Suppressor macrophage treated with lipopolysaccharide for 4 hours (primary cell): ENCODE results near the gene CNTFR.

Experiments used
- DNase-seq: peaks from one replicate; pipeline ENCODE4 v3.0.0-alpha.2; 2020

Gene CNTFR

GRCh38 chr9:34570809-34571480, 18.6 kb downstream of the CNTFR start:
- no peak for DNase-seq

DNA sequence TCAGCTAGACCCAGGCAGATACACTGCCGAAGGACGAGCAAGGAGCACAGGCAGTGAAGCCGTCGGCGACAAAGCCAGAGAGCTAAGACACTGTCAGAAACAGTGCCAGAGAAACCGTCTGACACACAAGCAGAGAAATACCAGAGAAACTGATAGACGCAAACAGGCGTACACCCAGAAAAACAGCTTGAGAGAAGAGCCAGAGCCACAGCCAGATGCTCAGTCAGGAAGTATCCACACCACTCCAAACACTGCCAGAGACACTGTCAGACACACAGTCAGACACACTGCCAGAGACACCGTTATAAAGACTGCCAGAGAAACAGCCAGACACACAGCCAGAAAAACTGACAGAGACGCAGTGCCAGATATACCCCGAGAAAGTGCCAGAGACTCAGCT, 19.1 kb downstream of the CNTFR start:
- DNase-seq = no peak

- DNase-seq = no peak
Measured at GRCh38 chr9:34568774-34569173, 20.8 kb downstream of the CNTFR start.

- DNase-seq = no peak
Measured at GRCh38 chr9:34568133-34568532, 21.4 kb downstream of the CNTFR start.

DNA sequence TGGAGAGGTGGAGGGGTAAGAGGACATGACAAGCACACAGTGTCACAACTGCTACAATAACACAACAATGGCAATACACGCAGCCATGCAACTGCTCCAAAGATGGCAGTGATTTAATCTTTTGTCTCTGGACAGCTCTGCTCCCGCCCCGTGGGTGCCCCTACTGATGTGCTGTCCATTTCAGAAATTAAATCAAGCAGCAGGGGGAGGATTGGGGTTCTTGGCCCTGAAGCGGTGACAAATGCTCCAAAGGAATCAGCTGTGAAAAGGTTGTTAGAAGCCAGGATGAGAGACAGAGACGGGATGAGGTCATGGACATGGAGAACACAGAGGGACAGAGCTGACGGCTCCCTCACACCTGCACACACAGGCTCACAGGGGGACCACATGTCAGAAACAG, 22.6 kb downstream of the CNTFR start:
- DNase-seq = no peak

GRCh38 chr9:34566322-34566721, 23.2 kb downstream of the CNTFR start:
- DNase-seq = no peak

GRCh38 chr9:34565856-34566255, 23.7 kb downstream of the CNTFR start:
- no peak for DNase-seq

- DNase-seq = no peak
Measured at GRCh38 chr9:34564617-34565016, 24.9 kb downstream of the CNTFR start.

GRCh38 chr9:34563262-34563661, 26.3 kb downstream of the CNTFR start:
- no peak for DNase-seq

DNA sequence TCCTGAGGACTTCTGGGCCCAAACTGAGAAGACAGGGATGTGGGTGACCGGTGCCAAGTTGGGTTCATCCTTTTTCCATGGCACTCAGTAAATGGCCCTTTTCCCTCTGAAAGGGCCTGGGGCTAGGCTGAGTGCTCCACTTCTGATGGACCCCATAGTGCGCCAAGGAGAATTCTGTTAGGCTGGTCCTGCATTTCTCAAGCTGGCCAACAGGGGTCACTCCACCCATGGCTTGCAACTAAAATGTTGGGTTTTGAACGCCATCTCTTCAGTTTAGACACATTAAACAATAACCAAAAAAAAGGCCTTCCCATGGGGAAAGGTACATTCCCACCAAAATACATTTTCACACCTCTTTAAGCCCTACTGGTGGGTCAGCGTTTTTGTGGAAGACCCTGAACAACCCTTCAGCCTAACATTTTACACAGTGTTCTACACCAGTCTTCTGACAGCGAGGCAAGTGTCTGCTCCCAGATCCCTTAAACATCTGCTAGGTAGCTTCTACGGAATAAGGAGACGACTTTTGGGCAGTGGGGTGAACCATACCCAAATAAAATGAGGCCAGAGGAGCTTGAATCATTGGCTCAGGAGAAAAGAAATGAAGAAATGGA, 27.3 kb downstream of the CNTFR start:
- DNase-seq = peak; percentile 16

GRCh38 chr9:34560599-34561214, 28.8 kb downstream of the CNTFR start:
- no peak for DNase-seq

GRCh38 chr9:34559624-34560455, 29.7 kb downstream of the CNTFR start:
- peak; percentile 75 for DNase-seq

DNA sequence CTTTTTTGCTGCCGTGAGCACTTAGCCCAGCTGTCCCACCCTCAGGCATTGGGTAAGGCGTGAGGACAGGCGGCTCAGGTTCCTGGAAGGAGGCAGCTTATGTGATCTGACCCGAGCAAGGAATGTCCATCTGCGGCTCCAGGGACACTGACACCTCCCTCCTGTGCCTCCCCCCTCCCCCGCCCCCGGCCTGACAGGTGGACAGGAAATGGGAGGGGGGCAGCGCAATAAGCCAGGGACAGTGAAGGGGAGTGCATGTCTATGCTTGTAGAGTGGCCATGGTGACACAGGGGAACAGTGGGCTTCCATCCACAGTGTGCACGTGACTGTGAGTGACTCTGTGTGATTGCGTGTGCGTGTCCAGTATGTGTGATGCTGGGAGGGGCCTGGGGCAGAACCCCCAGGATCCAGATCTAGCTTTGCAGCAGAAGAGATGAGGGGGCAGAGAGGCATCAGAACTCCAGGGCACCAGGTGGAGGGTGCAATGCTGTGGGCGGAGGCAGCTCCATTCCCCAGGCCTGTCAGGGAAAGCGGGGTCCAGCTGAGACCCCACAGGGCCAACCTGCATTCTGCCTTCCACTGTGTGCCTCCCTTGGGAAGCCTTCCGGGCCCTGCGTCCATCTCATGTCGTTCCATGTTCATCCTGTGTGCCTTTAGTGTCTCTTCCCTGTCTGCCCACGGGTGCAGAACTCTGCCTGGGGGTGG, 30.5 kb downstream of the CNTFR start:
- no peak for DNase-seq

GRCh38 chr9:34558364-34558763, 31.2 kb downstream of the CNTFR start:
- no peak for DNase-seq

DNA sequence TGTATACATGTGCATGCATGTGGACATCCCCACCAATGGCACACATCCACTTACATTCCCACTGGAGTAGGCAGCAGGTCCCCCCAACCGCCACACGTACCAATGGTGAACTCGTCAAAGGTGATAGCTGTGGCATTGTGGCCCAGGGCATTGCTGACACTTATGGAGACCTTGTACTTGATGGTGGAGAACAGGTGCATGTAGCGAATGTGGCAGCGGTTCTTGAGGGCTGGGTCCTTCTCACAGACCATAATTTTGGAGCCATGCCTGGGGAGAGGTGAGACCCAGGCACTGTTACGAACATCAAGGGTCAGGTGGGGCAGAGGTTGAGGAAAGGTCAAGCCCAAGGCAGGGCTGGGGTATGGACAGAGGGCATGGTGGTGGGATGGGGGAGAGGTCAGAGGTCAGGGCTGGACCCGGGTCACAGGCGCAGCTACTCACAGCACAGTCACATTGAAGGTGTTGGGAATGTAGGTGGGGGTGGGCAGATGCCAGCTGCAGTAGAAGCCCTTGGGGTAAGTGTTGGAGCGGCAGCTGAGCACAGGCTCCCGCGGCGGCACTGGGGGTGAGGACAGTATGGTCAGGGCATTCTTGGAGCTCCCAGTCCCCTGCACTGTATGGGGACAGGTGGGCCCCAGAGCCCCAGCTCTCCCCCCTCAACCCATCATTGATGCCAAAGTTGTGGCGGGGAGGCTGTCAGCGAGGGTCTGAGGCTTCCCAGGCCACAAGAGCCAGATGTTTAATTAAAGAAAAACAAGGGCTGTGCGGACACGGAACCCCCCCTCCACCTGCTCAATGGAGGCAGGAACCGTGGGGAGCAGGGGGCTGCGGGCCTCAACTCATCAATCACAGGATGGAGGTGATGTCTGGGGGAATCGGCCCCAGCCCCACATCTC, 31.9 kb downstream of the CNTFR start:
- DNase-seq = no peak

DNA sequence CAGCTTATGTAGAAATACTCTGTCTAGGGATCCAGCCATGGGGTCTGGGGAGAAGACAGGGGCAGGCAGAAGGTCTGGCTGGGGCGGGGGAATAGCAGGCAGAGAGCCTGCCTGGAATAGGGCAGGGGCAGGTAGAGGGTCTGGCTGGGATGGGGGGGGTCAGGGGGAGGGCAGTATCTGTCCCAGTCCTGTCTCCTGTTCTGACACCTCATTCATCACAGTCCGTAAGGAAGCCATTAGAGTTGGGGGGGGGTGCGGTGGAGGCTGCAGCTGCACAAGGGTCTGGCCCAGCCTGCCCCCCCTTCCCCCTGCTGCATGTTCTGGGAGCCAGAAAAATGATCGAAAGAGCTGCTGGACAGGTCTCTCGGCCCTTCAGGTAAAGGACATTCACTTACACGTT, 32.6 kb downstream of the CNTFR start:
- no peak for DNase-seq

DNA sequence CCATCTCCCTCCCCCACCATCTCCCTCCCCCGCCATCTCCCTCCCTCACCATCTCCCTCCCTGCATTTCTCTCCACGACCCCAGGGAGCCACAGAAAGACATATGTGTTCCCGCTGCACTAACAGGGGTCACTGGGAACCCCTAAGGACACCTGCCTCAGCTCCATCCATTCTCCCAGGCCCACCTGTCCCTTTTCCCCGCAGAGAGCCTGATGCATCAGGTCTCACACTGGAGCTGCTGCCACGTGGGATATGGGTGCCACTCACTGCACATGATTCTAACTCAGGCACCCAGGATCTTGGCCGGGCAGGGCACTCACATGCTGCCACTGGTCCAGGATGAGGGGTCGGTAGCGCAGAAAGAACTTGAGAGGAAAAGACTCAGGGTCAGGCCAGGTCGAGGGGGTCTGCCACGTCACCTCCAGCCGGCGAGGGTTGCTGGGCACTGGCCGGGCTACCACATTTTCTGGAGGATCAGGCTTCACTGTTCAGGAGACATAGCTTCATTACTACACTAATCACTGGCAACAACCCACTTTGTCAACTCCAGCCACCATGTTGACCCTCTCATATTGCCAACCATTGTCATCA, 33.5 kb downstream of the CNTFR start:
- DNase-seq = no peak

GRCh38 chr9:34555500-34555899, 34.0 kb downstream of the CNTFR start:
- no peak for DNase-seq

DNA sequence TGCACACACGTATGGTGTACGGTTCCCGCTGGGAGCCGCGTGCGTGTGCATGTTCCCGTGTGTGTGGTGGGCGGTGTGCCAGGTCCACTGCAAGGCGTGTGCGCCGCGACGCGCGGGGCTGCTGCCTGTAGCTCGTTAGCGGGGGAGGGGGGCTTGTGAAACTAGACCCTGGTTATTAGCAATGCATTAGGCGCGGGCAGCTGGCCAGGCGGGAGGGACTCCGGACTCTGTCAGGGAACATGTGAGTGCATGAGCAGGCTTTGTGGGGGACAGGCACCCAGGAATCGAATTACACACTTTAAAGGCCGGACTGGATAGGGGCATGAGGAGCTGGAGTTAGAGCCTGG, 34.5 kb downstream of the CNTFR start:
- no peak for DNase-seq

GRCh38 chr9:34554211-34555001, 35.1 kb downstream of the CNTFR start:
- DNase-seq = no peak

DNA sequence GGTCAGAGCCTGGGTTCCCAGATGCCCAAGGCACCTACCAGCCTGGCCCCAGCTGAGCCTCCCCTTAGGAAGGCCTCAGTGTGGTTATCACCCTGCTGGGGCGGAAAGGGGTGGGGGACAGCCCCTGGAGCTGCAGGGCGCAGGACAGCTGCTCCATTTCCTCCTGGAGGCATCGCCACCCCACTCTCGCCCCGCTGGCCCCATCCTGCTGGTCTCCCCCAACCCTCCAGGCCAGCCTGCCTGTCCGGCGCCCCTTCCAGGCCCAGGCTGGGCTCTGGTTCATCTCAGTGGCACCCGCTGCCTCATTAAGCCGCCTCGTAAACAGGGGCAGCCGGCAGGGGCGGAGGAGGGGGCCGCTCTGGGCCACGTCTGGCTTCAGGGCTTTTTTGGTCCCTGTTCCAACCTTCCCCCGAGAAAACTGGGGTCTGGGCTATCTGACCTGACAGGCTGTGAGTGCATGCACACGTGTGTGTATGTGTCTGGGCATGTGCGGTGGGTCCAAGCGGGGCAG, 36.0 kb downstream of the CNTFR start:
- no peak for DNase-seq
